ENCODE measurements around the gene ACTBL2. TPM values are rescaled to one million over a fixed set of nuclear protein-coding genes. Genes with fewer than 3 reads are reported as not detected.

ACTBL2 gene
- total RNA-seq: under 0.01 TPM in 1 of 2 replicates, not detected in the other

GRCh38 chr5:57482671-57483106, at the start of gene ACTBL2:
ACTBL2 (minus strand) TSS chr5:57482811; CDS start chr5:57482707, 104 bp downstream.

